GM10266 (cell line): ENCODE results near the gene RASGRP2.

ENCODE experiments used
- DNase-seq: peaks from one replicate; pipeline ENCODE4 v3.0.0; 2012; ENCODE audit errors: extremely low spot score
- CTCF ChIP-seq: IDR thresholded peaks from 2 replicates; pipeline ENCODE4 v1.5.1; 2012; ENCODE audit warnings: mild to moderate bottlenecking, low read depth; ENCODE audit not compliant: control insufficient read depth, insufficient read depth; ENCODE audit errors: missing control alignments

Gene RASGRP2

GRCh38 chr11:64718780-64719124, 25.2 kb downstream of the RASGRP2 start:
- TF ChIP-seq CTCF, result no peak
- DNase-seq, result no peak

GRCh38 chr11:64718084-64718779, 25.7 kb downstream of the RASGRP2 start:
- DNase-seq, result no peak
- no peak for TF ChIP-seq CTCF

GRCh38 chr11:64717268-64717578, 26.7 kb downstream of the RASGRP2 start:
- TF ChIP-seq CTCF, result no peak
- no peak for DNase-seq

GRCh38 chr11:64716473-64717267, 27.3 kb downstream of the RASGRP2 start:
- DNase-seq, result no peak
- no peak for TF ChIP-seq CTCF

GRCh38 chr11:64715756-64716472, 28.0 kb downstream of the RASGRP2 start:
- DNase-seq, result no peak
- no peak for TF ChIP-seq CTCF

- TF ChIP-seq CTCF, result no peak
- no peak for DNase-seq
Measured at GRCh38 chr11:64715110-64715509, 28.8 kb downstream of the RASGRP2 start.

- no peak for TF ChIP-seq CTCF
- DNase-seq, result no peak
Measured at GRCh38 chr11:64714666-64715065, 29.3 kb downstream of the RASGRP2 start.
